RWPE2 (cell line): Measurements from ENCODE around the gene CHRDL1.

Experiments
- ATAC-seq: fragments of 200-7000 bp; cut with Tn5 transposase; 3 replicates; pipeline ENCODE4 v1.9.1; 2021; ENCODE audit warnings: low read depth
- DNase-seq: peaks from one replicate; pipeline ENCODE4 v3.0.0-alpha.2; 2020; ENCODE audit warnings: low spot score
- H3K27ac ChIP-seq: fragments of 450-650 bp; 2 replicates; pipeline ENCODE4 v1.5.1; 2017; ENCODE audit warnings: mild to moderate bottlenecking; ENCODE audit not compliant: poor library complexity, severe bottlenecking
- H3K27me3 ChIP-seq: fragments of 250-450 bp; sonication (Bioruptor Pico); 2 replicates; pipeline ENCODE4 v1.5.1; 2021; ENCODE audit warnings: mild to moderate bottlenecking, moderate library complexity; ENCODE audit not compliant: insufficient read depth, poor library complexity, severe bottlenecking
- H3K36me3 ChIP-seq: fragments of 250-450 bp; sonication (Bioruptor Pico); 2 replicates; pipeline ENCODE4 v1.5.1; 2020; ENCODE audit warnings: low read depth, mild to moderate bottlenecking, moderate library complexity
- H3K4me1 ChIP-seq: fragments of 250-450 bp; sonication (Bioruptor Pico); 2 replicates; pipeline ENCODE4 v1.5.1; 2021; ENCODE audit warnings: mild to moderate bottlenecking, moderate library complexity; ENCODE audit not compliant: insufficient read depth, poor library complexity, severe bottlenecking
- H3K4me3 ChIP-seq: fragments of 250-450 bp; sonication (Bioruptor Pico); 2 replicates; pipeline ENCODE4 v1.5.1; 2021; ENCODE audit warnings: mild to moderate bottlenecking, moderate library complexity; ENCODE audit not compliant: severe bottlenecking
- H3K9me3 ChIP-seq: fragments of 250-450 bp; sonication (Bioruptor Pico); 2 replicates; pipeline ENCODE4 v1.5.1; 2021; ENCODE audit warnings: mild to moderate bottlenecking, moderate library complexity; ENCODE audit not compliant: severe bottlenecking
- TF ChIP-seq, protein P1 (sequence below): fragments of 450-650 bp; IDR thresholded peaks from one replicate; pipeline ENCODE4 v1.5.1; 2017; ENCODE audit warnings: mild to moderate bottlenecking, moderate library complexity; ENCODE audit not compliant: poor library complexity, severe bottlenecking

CHRDL1 gene

DNA sequence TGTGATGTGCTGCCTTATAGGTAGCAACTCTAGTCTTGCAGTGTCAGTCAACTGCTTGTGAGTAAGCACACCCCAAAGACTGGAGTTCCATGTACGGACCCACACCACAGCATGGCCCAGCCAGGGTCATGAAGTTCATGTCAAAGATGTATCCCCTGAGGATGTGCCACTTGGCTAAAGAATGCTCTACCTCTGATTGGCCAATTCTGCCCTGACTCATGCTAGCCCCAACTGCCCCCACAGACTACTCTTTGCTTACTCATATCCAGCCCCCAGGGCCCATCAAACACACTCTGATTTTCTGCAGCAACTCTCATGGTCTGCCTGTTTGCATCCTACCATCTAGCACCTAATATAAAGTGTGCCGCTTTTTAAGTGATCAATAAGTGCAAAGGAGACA is 62.5 kb downstream of the CHRDL1 start:
- H3K27me3 ChIP-seq, result no peaks in the 10 kb centered on the region
- no peaks in the 10 kb centered on the region for H3K36me3 ChIP-seq
- ATAC-seq, result no peak
- no peaks in the 10 kb centered on the region for H3K9me3 ChIP-seq
- H3K4me3 ChIP-seq, result no peak overlapping the region
- H3K27ac ChIP-seq, result no peak overlapping the region
- TF ChIP-seq, protein P1, sequence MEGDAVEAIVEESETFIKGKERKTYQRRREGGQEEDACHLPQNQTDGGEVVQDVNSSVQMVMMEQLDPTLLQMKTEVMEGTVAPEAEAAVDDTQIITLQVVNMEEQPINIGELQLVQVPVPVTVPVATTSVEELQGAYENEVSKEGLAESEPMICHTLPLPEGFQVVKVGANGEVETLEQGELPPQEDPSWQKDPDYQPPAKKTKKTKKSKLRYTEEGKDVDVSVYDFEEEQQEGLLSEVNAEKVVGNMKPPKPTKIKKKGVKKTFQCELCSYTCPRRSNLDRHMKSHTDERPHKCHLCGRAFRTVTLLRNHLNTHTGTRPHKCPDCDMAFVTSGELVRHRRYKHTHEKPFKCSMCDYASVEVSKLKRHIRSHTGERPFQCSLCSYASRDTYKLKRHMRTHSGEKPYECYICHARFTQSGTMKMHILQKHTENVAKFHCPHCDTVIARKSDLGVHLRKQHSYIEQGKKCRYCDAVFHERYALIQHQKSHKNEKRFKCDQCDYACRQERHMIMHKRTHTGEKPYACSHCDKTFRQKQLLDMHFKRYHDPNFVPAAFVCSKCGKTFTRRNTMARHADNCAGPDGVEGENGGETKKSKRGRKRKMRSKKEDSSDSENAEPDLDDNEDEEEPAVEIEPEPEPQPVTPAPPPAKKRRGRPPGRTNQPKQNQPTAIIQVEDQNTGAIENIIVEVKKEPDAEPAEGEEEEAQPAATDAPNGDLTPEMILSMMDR, result no peak
- DNase-seq, result no peak
- H3K4me1 ChIP-seq, result no peaks in the 10 kb centered on the region

DNA sequence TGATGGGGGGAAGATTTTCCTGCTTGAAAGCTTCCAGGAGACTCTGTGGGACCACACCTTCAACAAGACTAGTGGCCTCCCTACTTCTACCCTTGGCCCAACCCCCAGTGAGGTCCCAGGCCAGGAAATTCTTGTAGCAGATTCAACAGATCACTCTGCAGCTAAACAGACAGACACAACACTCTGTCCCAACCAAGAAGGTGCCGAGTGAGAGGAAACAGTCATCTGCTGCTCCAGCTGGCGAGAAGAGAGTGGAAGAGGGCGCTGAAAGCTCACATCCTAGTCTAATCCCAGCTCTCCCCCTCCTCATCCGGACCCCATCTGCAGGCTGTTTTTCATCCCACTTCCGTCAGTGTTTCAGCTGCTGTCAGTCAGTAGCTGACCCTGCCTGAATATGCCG is 63.4 kb downstream of the CHRDL1 start:
- Histone ChIP-seq H3K4me1 (no peaks in the 10 kb centered on the region), H3K9me3 (no peaks in the 10 kb centered on the region), H3K36me3 (no peaks in the 10 kb centered on the region), H3K4me3 (no peak overlapping the region), H3K27ac (no peak overlapping the region), H3K27me3 (no peaks in the 10 kb centered on the region)
- DNase-seq (no peak), ATAC-seq (no peak)
- TF ChIP-seq, protein P1, result no peak

DNA sequence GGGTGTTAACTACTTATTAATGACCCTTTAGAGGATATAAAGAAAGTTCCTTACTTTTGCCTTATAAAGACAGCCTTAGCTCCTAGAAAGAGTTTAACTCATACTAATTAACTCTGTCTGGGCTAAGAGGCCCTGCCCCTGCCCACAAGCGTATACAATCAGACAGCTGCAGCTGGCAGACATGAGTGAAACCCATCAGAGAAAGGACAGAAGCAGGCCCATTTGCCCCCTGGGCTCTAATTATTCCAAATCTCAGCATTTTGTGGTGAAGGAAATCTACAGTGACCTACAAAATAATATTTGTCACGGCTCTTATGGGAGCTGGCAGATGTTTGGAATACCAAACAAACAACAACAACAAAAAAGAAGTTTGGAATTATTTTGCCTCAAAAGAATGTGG is 71.8 kb downstream of the CHRDL1 start:
- H3K4me1 ChIP-seq, result no peaks in the 10 kb centered on the region
- H3K27ac ChIP-seq, result no peak overlapping the region
- DNase-seq (no peak), ATAC-seq (no peak)
- H3K4me3 ChIP-seq, result no peak overlapping the region
- H3K9me3 ChIP-seq, result no peaks in the 10 kb centered on the region
- no peaks in the 10 kb centered on the region for H3K36me3 ChIP-seq
- H3K27me3 ChIP-seq, result no peaks in the 10 kb centered on the region
- TF ChIP-seq, protein P1, result no peak

DNA sequence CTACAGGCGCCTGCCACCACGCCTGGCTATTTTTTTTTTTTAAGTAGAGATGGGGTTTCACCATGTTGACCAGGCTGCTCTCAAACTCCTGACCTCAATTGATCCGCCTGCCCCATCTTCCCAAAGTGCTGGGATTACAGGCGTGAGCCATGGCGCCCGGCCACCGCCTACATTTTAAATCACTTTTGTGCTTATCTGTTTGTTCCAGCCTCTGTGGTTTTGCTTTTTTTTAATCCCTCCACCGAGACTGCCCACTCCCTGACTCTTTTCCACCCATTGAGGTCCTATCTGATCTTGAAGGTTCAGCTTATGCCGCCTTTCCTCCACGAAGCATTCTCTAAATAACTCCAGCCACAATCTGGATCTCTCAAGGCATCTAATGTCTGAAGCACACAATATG is 73.5 kb downstream of the CHRDL1 start:
- Histone ChIP-seq H3K27ac (no peak overlapping the region), H3K36me3 (no peaks in the 10 kb centered on the region), H3K27me3 (no peaks in the 10 kb centered on the region), H3K9me3 (no peaks in the 10 kb centered on the region), H3K4me1 (no peaks in the 10 kb centered on the region), H3K4me3 (no peak overlapping the region)
- TF ChIP-seq, protein P1, result no peak
- no peak for ATAC-seq
- no peak for DNase-seq

GRCh38 chrX:110713666-110714065 is 82.0 kb downstream of the CHRDL1 start:
- H3K36me3 ChIP-seq, result no peaks in the 10 kb centered on the region
- ATAC-seq (no peak), DNase-seq (no peak)
- no peaks in the 10 kb centered on the region for H3K4me1 ChIP-seq
- TF ChIP-seq, protein P1, result no peak
- no peak overlapping the region for H3K27ac ChIP-seq
- H3K27me3 ChIP-seq, result no peaks in the 10 kb centered on the region
- no peaks in the 10 kb centered on the region for H3K9me3 ChIP-seq
- H3K4me3 ChIP-seq, result no peak overlapping the region
